Esophagus squamous epithelium (tissue), 4 donors: Measurements from ENCODE around the gene FYN.
A peak's percentile ranks its signal among the peaks of the same experiment; 100 is the strongest.

Experiments
- CTCF ChIP-seq, 6 experiments: fragments of 450-650 bp in 4 of 6; fragments of 200-600 bp in 2 of 6; sonication (generic) in 2 of 6; IDR thresholded peaks; one replicate each; pipeline ENCODE4 v1.5.1; 2016 to 2019; ENCODE audit warnings: antibody characterized with exemption in 6 of 6, mild to moderate bottlenecking in 4 of 6, moderate library complexity in 4 of 6
- POLR2A ChIP-seq, 4 donors: fragments of 450-650 bp; IDR thresholded peaks; one replicate each; pipeline ENCODE4 v1.6.1; 2017; ENCODE audit warnings: antibody characterized with exemption in 4 of 4, mild to moderate bottlenecking in 4 of 4, moderate library complexity in 3 of 4

- no peak for TF ChIP-seq POLR2A (IDR thresholded peaks at IDR 0.05)
- peak; percentile 24 to 67 (median 46) for TF ChIP-seq CTCF (IDR thresholded peaks at IDR 0.05)
Observed at GRCh38 chr6:111721753-111722154, 151.5 kb downstream of the FYN start.
